ENCODE results near the gene KLHL10. TPM values are rescaled to one million over a fixed set of nuclear protein-coding genes. Genes with fewer than 3 reads are reported as not detected.
A peak's percentile ranks its signal among the peaks of the same experiment; 100 is the strongest.

KLHL10 gene
- total RNA-seq, 3 donors from 2014 or later, result 0.73 TPM; not detected in 2

DNA sequence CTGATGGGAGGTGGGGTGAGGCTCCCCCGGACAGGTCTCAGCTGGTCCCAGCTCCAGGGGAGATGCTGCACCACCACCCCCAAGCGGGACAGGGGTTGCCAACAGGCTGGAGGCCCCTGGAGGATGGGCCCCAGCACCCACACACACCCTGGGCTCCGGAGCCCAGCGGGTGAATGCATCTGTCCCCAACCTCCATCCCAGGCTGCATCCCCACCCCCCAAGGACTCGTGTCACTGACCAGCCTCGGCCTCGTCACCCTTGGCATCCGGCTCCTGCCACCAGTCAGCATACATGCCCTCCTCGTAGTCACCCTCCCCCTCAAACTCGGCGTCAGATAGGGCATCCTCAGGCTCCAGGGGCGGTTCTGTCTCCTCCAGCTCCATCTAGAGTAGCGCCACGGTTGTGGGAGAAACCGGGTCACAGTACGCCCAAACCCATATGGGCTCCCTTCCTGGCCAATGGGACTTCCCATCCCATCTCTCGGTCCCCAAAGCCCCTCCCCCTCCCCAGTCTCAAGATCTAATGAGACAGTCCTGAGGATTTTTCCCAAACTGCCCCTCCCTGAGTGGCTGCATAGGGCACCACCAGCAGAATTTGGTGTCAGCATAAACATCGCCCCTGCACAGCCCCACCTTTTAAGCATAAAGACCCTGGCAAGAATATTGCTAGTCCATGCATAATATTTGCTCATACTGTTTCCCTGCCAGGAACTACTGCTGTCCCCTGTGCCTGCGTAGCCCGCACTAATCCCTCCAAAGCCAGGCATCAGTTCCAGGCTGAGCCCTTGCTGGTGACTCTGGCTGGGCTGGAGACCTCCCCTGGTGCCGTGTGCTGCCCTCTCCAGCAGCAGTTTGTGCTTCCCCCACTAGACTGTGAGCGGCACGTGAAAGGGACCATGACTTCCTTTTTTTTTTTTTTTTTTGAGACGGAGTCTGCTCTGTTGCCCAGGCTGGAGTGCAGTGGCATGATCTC, 34.3 kb upstream of the KLHL10 start:
- Histone ChIP-seq H3K4me3 (no peak overlapping the region), H3K4me1 (ENCODE audit: low read depth) (peaks cover 38% of the 10 kb centered on the region), H3K36me3 (ENCODE audit: low read depth) (no peaks in the 10 kb centered on the region), H3K9me3 (no peaks in the 10 kb centered on the region)
- intact Hi-C loops (cut with DNase I, micrococcal nuclease), result loop anchor here (2.0 to 5.0 kb wide), 2 partner anchors 65 to 66 kb away; no protein-coding TSS in a partner anchor
- no peak for ATAC-seq
- TF ChIP-seq, protein P1, sequence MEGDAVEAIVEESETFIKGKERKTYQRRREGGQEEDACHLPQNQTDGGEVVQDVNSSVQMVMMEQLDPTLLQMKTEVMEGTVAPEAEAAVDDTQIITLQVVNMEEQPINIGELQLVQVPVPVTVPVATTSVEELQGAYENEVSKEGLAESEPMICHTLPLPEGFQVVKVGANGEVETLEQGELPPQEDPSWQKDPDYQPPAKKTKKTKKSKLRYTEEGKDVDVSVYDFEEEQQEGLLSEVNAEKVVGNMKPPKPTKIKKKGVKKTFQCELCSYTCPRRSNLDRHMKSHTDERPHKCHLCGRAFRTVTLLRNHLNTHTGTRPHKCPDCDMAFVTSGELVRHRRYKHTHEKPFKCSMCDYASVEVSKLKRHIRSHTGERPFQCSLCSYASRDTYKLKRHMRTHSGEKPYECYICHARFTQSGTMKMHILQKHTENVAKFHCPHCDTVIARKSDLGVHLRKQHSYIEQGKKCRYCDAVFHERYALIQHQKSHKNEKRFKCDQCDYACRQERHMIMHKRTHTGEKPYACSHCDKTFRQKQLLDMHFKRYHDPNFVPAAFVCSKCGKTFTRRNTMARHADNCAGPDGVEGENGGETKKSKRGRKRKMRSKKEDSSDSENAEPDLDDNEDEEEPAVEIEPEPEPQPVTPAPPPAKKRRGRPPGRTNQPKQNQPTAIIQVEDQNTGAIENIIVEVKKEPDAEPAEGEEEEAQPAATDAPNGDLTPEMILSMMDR (IDR thresholded peaks at IDR 0.05), result no peak
- no peak for DNase-seq

DNA sequence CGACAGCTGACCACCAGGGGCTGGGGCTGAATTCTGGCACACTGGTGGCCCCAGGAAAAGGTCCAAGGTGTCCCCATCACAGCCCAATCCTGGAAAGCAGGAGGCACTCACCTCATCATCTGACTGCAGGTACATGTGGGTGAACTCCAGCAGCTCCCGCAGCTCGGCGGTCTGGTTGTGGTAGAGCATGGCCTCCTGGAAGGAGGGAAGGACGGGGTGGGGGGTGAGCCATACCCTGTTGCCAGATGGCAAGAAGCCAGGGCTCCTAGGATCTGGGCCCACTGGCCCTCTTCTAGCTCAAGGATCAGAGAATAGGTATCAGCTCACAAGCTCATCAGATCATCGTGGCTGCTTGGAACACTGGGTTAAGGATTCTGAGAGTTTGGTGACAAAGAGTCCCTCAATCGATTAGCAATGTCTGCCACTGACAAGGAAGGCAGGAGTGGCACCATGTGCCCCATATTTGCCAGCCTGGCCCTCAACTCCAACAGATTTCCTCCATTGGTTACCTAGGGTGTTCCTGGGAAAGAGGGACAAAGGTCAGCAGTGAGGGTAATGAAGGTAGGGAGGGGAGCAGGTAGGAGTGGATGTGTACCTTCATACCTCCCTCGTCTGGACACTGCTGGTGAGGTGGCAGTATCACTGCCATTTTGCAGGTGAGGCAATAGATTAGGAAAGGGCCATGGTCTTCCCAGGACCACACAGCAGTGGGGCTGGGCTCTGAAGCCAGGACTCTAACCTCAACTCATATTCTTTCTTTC, 30.8 kb upstream of the KLHL10 start:
- no peaks in the 10 kb centered on the region for H3K36me3 ChIP-seq (ENCODE audit: low read depth)
- ATAC-seq (peak; percentile 83), DNase-seq (peak in 2 of 3 donors; percentile 64 to 78)
- intact Hi-C loops (cut with DNase I, micrococcal nuclease), result no loop called here
- H3K4me3 ChIP-seq, result no peak overlapping the region
- no peaks in the 10 kb centered on the region for H3K9me3 ChIP-seq
- TF ChIP-seq, protein P1 (IDR thresholded peaks at IDR 0.05), result no peak
- peaks cover 35% of the 10 kb centered on the region for H3K4me1 ChIP-seq (ENCODE audit: low read depth)

DNA sequence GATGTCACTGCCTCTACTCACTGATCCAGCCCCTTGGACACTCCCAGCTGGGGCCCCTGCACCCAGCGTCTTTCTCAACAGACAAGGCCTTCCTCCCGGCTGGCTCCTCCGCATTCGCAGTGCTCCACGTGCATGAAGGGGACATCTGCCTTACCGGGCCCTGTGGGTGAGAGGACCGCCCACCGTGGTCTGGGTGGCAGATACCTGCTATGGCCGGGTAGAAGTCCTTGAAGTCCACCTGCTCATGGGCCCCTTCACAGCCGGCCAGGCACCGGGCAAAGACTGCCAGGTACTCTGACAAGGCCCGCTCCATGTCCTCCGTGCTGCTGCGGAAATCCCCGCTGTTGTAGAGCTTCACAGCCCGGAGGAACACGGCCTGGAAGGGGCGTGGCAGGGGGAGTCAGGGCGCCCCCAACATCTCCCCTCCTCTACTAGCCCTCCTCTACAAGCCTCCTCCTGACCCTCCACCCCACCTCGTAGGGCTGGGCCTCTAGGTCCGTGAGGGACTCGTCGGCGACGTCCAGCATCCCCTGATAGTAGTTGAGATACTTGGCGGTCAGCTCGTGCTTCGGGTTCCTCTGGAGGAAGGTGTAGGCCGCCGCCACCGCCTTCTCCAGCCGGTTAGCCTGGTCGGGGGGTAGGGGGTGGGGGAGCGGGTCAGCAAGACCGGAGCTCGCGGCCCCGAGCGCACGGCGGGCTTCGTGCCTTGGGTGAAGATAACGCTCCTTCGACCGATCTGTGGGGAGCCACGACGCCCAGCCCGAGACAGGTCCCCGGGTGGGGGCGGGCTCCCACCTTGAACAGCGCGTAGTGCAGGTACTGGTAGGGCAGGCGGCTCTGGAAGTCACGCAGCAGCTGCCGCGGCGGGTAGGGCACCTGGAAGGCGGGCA, 26.7 kb upstream of the KLHL10 start:
- intact Hi-C loops (cut with DNase I, micrococcal nuclease), result no loop called here
- H3K4me3 ChIP-seq, result peak overlapping the region; percentile 35
- no peaks in the 10 kb centered on the region for H3K9me3 ChIP-seq
- ATAC-seq (peak; percentile 35), DNase-seq (peak in 2 of 3 donors; percentile 32 to 64)
- H3K36me3 ChIP-seq (ENCODE audit: low read depth), result no peaks in the 10 kb centered on the region
- TF ChIP-seq, protein P1 (IDR thresholded peaks at IDR 0.05), result no peak
- peaks cover 40% of the 10 kb centered on the region for H3K4me1 ChIP-seq (ENCODE audit: low read depth)

DNA sequence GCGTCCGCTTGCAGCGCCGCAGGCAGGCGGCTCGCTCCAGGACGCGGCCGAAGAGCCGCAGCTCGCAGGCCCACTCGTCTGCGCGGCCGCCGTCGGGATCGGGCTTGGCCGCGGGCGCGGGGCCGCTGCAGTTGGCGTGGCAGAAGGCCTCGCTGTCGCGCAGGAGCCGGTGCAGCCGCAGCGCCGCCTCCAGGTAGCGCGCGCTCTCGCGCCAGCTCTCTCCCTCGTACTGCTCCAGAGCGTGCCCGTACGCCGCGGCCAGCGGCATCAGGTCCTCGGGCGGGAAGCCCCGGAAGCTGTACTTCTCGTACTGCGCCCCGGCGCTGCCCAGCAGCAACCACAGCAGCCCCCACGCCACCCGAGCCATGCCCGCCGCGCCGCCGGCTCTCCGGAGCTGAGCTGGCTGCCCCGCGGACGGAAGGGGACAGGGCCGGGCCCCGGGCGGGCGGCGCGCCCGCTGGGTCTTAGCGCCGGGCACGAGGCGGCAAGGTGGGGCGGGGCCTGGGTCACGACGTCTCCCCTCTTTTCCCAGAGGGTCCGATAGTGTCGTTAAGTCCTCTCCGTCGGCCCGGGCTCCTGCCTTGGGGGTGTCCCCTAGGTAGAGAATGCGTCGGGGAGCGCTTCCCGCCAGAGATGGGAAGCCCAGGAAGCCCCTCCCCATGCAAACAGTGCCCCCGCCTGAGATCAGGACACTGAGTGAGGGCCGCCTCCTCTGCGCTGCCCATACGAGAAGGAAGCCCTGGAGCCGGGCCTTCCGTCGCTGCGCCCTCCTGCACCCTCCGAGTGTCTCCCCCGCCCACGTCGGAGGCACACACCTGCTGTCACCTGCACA, 25.9 kb upstream of the KLHL10 start, which contains the start of gene P3H4:
Gene P3H4 (minus strand): TSS at position 401 of the 832 bp plus-strand sequence. CDS start 34 bp downstream, at position 367.
- DNase-seq (peak; percentile 86 to 90 (median 87)), ATAC-seq (peak; percentile 89)
- TF ChIP-seq, protein P1 (IDR thresholded peaks at IDR 0.05), result peak; percentile 86
- intact Hi-C loops (cut with DNase I, micrococcal nuclease), result no loop called here
- H3K36me3 ChIP-seq (ENCODE audit: low read depth), result no peaks in the 10 kb centered on the region
- no peaks in the 10 kb centered on the region for H3K9me3 ChIP-seq
- H3K4me1 ChIP-seq (ENCODE audit: low read depth), result peaks cover 35% of the 10 kb centered on the region
- H3K4me3 ChIP-seq, result peak within 1 kb of the TSS; percentile 35

Data from mucosa of descending colon (tissue), 3 donors.